ENCODE data around the gene SOX1.

SOX1 gene

GRCh38 chr13:112073245-112074138 lies 6.5 kb downstream of the SOX1 start:
- DNase-seq: no peak

- no peak for DNase-seq
These were observed 7.4 kb downstream of the SOX1 start for GRCh38 chr13:112074139-112074865.

DNA sequence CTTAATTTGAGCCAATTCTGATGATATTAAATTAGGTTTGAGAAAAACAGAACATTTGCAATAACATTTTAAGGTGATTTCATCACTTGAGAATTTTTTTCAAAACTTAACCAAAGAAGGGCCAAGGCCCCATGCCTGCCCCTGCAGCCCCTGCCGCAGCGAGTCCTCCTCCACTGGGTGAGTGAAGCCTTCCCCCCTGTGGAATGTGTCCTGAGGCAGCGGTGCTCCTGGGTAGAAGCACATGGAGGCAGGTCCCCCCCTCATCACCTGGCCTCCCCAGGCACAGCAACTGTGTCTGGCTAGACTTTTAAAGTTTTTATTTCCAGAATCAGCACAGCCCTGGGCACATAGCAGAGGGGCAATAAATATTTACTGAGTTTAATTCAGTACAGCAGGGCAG lies 10.8 kb downstream of the SOX1 start:
- no peak for DNase-seq

DNA sequence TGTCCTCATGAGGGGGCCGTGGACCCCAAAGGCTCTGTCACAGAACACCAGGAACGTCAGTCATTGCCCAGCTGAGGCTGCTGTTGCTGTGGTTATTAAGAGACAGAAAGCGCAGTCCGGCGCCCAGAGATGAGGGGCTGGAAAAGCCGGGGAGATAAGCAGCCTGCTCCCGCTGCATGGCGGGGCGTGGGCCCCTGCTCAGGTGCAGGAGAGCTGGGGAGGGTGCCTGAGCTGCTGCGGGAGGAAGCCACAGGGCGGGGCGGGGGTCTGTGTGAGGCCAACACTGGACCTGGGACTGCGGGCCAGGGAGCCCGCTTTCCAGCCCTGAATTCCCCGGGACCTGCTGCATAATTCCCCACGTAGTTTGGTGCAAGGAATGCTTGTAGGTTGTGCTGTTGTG lies 11.3 kb downstream of the SOX1 start:
- no peak for DNase-seq

- DNase-seq: no peak
These were observed 12.1 kb downstream of the SOX1 start for GRCh38 chr13:112078879-112079531.

GRCh38 chr13:112079696-112080095 lies 12.7 kb downstream of the SOX1 start:
- no peak for DNase-seq

DNA sequence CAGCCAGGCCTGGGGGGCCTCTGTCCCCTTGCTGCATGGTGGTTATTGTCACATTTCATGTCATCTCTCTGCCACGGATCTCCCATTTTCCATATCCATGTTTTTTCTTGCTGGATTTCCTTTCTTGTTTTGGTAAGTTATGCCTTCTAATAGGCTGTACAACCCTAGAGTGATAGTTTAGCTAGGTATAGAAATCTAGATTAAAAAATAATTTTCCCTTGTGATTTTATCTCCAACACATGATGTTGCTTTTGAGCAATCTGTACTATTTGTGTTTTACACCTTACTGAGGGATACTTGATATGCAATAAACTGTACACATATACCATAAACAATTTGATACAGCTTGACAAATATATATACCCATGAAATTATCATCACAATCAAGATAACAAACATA lies 17.0 kb downstream of the SOX1 start:
- no peak for DNase-seq

DNA sequence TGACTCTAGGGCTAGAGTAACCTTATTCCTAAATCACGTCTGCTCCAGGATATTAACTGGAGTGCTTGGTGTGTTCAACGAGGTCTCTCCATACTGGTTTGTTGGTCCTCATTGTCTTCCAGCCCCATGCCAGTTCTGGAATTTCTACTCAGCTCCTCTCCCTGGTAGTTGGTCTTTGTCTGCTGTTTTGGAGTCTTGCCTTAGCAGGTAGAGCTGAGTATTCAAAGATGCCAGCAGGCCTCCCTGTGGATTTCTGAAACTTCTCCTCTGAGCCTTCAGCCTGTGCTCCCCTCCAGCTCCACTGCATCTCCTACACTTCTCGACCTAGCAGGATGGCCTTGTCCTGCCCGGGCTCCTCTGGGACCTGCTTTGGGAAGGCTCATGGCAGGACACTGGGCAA lies 25.5 kb downstream of the SOX1 start:
- DNase-seq: no peak

- no peak for DNase-seq
These were observed 28.4 kb downstream of the SOX1 start for GRCh38 chr13:112095354-112095753.

DNA sequence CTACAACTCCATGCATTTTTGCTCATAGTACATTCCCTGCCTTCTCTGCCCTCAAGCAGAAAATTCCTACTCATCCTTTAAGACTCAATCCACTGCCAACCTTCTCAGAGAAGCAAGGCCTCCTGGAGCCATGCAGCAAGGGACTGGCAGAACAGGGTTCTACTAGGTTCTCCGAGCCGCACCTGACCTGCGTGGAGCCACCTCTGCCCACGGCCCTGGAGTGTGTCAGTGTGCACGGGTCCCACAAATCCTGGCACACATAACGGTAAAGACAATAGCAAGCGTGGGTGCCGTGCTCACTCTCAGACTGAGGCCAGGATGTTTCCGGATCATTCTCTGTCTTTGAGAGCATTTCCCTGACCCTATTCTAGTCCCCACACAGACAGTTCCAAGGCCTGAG lies 30.0 kb downstream of the SOX1 start:
- DNase-seq: no peak

DNA sequence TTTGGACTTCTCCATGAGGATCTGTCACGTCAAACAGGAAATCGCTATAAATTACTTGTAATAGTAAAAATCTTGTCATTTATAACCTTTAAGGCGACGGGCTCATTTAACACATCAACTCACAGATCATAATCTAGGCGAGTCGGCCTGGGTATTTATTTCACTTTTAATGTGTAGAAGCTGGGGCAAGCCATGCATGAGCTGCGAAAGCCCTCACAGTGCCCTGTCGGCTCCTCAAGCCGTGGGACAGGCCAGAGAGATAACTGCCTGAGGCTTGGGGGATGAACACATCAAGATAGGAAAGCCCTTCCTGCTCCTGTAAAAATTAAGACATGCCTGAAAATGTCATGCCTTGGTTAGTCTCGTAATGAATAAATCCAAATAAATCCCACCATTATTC lies 30.8 kb downstream of the SOX1 start:
- no peak for DNase-seq

DNA sequence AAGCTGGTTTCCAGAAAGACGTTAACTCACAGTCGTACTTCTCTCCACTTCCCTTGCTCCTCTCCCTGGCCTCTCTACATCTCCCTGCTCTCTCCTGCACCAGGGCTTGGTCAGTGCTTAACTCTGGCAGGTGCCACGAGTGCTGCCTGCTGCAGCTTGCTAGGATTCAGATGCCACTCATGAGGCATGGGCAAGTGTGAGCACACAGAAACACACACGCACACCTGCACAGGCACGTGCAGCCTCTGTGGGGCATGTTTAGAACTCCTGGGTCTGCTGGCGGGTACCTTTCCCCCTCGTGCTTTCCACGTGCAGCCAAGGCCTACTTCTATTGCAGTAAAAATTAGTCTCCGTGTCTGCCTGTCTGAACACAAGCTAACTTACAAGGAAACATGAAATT lies 31.8 kb downstream of the SOX1 start:
- no peak for DNase-seq

- DNase-seq: no peak
These were observed 34.5 kb downstream of the SOX1 start for GRCh38 chr13:112101360-112101930.

DNA sequence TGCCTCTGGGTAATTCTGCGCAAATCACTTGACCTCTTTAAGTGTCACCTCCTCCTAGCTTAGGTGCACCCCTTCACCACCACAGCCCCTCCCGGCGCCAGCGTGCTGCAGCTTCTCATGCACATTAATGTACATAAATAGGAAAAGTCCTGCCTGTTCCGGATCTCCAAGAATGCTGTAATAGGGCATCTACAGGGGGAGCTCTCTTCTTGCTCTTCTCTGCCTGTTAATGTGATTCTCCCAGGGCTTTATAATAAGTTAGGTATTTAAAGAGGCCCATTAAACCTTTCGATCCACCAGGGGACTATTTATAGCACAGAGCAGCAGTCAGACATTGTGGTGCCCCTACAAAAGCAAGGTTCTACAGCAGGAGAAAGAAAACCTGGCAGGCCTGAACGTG lies 35.3 kb downstream of the SOX1 start:
- no peak for DNase-seq

- no peak for DNase-seq
These were observed 36.4 kb downstream of the SOX1 start for GRCh38 chr13:112103260-112103838.

DNA sequence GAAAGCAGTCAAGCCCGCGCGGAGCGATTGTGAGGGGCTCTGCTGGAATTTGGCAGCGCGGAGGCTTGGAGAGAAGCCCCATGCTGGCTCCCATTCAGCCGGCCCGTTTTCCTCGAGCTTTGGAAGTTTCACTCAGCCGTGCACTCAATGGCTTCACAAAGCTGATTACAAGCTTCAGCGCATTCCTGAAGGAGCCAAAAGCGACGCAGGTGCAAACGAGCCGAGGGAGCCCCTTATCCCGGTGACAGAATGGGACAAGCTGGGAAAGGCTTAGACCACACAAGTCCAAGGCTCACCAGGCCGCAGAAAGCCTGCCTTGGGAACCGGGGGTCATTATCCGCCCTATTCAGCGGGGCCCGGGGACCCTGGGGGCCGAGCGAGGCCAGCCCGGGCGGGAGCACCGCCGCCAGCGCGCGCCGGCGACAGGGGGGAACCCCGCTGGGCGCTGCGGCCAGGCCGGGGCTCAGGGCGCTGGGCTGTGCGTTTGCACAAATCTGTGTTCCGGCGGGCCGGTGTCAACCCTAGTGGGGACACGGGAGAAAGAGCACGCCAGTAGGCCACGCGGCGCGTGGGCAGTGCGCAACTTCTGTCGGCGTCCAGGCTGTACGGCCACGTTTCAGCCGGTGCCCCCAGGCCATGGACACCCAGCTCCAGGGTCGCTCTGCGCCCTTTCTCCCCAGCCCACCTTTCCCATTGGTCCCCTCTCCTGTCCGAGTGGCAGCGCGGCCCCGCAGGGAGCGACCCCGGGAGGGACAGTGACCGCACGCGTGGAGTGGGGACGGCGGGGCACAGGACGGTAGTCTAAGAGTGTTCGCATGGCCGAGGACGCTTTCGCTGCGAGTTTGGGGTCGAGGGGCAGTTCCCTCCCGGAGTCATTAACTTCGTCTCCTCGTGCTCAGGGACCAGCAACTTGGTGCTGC lies 37.3 kb downstream of the SOX1 start:
- no peak for DNase-seq

- no peak for DNase-seq
These were observed 37.9 kb downstream of the SOX1 start for GRCh38 chr13:112104881-112105234.

GRCh38 chr13:112105244-112105681 lies 38.3 kb downstream of the SOX1 start:
- no peak for DNase-seq

DNA sequence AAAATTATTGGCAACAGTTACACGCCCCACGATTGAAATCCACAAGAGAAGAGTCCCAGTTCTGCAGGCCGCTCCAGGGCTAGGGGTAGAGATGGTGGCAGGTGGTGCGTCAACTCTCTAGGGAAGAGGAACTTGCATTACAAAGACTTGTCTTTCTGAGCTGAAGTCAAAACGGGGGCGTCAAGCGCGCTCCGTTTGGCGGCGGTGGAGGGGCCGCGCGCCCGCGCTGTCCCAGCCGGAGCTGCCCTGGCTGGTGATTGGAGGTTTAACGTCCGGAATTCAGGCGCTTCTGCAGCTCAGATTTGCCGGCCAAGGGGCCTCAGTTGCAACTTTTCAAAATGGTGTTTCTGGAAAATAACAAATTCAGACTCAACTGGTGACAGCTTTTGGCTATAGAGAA lies 38.9 kb downstream of the SOX1 start:
- no peak for DNase-seq

DNA sequence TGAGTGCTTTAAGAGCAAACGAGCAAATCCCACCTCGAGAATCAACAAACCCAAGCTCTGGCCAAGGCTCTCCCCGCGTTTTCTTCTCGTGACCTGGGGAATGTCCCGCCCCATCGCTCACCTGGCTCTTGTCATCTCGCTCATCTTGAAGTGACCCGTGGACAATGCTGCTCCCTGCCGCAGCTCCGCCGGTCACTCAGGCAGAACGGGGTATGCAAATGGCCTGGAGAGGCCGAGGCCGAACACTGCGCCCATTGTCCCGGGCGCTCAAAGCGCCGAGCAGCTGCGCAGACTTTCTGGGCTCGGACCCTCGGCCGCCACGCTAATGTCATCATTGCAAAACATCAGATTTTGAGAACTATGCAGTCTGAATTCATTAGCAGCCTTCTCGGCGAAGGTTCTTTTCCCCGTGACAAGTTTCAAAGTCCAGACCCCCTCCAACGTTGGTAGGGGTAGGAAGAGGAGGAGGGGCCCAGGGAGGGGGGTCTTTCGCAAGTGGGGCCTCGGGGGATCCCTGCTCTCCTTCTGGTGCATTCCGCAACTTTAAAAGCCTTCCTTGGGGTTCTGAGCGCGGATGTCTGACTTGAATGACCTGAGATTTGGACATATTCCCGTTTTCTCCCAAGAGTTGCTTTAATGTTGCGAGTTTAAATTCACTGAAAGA lies 39.7 kb downstream of the SOX1 start:
- no peak for DNase-seq

GRCh38 chr13:112107289-112107688 lies 40.3 kb downstream of the SOX1 start:
- no peak for DNase-seq
